ENCODE data around the gene NSUN2.
"Not testable (repeated sequence)": the region's sequence is repeated elsewhere in the genome, so short reads cannot be mapped to it uniquely, and the experiment has no call there.

The NSUN2 gene

DNA sequence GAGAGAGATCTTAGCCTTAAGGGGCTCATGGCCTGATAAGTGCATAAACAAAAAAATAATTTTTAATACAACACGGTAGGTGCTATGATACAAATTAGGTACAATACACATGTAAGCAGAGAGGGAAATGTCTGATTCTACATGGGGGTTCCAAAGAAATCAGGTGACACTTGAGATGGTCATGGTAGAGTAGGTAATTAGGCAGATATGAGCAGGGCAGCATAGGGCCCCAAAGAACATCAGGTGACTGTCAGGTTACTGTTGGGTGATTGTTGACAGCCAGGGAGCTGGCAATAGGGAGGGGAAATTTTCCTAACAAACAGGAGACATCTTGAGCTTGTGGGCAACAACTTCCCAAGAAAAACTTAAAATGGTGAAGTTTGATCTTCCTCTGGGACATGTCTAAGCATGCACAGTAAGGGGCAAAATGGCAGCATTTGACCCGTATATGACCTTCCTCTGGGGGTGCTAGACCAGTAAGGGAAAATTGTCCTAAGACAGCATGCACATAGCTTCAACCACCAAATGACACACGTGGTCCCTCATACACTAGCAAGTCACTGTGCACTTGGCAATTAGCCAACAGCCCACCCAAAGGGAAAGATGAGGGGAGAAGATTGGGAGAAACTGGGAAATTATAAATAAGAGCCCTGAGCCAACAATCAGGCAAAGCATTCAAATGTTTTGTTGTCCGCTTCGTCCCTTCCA, 43.1 kb upstream of the NSUN2 start:
- TF ChIP-seq, protein P1, sequence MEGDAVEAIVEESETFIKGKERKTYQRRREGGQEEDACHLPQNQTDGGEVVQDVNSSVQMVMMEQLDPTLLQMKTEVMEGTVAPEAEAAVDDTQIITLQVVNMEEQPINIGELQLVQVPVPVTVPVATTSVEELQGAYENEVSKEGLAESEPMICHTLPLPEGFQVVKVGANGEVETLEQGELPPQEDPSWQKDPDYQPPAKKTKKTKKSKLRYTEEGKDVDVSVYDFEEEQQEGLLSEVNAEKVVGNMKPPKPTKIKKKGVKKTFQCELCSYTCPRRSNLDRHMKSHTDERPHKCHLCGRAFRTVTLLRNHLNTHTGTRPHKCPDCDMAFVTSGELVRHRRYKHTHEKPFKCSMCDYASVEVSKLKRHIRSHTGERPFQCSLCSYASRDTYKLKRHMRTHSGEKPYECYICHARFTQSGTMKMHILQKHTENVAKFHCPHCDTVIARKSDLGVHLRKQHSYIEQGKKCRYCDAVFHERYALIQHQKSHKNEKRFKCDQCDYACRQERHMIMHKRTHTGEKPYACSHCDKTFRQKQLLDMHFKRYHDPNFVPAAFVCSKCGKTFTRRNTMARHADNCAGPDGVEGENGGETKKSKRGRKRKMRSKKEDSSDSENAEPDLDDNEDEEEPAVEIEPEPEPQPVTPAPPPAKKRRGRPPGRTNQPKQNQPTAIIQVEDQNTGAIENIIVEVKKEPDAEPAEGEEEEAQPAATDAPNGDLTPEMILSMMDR (IDR thresholded peaks at IDR 0.05; ENCODE audit: low read depth, low read length), result no peak; the same call in 1 of the 2 replicates
- H3K9me3 ChIP-seq, result no peaks in the 10 kb centered on the region; the same call in 1 of the 2 replicates
- DNase-seq, result no peak

DNA sequence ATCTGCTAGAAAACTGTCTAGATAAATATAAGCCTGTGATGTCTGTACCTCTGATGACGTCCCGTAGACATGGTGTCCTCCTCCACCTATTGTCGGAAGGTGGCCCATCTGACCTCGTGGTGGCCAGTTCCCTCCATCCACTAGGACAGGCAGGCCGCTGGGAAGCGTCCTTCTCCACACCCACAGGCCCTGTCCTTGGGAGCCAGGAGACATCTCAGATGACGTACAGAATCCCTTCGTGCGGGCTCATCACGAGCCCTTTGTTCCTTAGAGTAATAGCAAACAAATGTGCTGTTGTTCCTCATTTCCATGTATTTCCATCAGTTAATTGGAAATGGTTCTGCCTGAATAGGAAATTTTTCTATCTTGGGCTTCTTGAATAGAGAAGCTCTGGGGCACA, 42.0 kb upstream of the NSUN2 start:
- H3K36me3 ChIP-seq, result peaks cover 5% of the 10 kb centered on the region
- H3K9me3 ChIP-seq, result no peaks in the 10 kb centered on the region; the same call in 1 of the 2 replicates
- H3K4me3 ChIP-seq (ENCODE audit: low read depth, low read length), result no peak overlapping the region
- DNase-seq, result no peak
- no peaks in the 10 kb centered on the region for H3K27me3 ChIP-seq
- H3K4me1 ChIP-seq, result no peaks in the 10 kb centered on the region
- TF ChIP-seq, protein P1 (IDR thresholded peaks at IDR 0.05; ENCODE audit: low read depth, low read length), result no peak

More for the DNA sequence above, 43.1 kb upstream of the NSUN2 start:
- Histone ChIP-seq H3K4me1 (no peaks in the 10 kb centered on the region), H3K4me3 (ENCODE audit: low read depth, low read length) (no peak overlapping the region), H3K27me3 (no peaks in the 10 kb centered on the region), H3K36me3 (no peaks in the 10 kb centered on the region)

DNA sequence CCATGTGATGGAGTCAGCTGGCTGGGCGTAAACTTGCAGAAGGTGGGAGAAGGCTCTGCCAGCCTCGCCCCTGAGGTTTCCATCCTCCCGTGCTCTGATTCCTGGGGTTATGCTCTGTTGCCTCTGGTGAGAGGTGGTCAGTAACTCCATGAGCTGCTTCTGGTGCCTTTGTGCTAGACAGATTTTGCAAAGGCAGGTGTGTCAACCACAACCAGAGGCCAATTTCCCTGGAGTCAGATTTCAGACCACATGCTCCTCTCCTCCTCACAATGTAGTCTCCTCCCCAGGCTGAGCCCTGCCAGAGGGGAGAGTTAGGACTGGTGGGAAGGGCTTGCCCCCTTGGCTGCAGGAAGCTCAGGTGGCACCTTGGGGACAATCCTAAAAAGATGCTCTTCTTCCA, 41.6 kb upstream of the NSUN2 start:
- no peaks in the 10 kb centered on the region for H3K27me3 ChIP-seq
- H3K4me3 ChIP-seq (ENCODE audit: low read depth, low read length), result no peak overlapping the region
- H3K36me3 ChIP-seq, result peaks cover 5% of the 10 kb centered on the region
- no peak for DNase-seq
- TF ChIP-seq, protein P1 (IDR thresholded peaks at IDR 0.05; ENCODE audit: low read depth, low read length), result no peak
- no peaks in the 10 kb centered on the region; the same call in 1 of the 2 replicates for H3K9me3 ChIP-seq
- H3K4me1 ChIP-seq, result no peaks in the 10 kb centered on the region

DNA sequence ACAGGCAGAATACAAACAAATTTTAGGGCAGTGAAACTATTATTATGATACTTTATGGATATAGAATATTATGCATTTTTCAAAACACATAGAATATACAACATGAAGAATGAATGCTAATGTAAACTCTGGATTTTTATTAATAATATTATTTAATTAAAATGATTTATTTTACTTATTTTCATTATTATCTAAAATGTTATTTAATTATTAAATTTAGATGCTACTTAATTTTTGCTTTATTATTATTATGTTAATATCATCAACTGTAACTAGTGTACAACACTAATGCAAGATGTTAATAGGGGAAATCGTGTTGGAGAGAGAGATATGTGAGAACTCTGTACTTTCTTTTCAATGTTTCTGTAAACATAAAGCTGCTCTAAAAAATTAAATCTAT, 41.1 kb upstream of the NSUN2 start:
- no peak for DNase-seq
- Histone ChIP-seq H3K9me3 (no peaks in the 10 kb centered on the region; the same call in 1 of the 2 replicates), H3K36me3 (peaks cover 5% of the 10 kb centered on the region), H3K4me1 (no peaks in the 10 kb centered on the region), H3K27me3 (no peaks in the 10 kb centered on the region), H3K4me3 (ENCODE audit: low read depth, low read length) (no peak overlapping the region)
- TF ChIP-seq, protein P1 (IDR thresholded peaks at IDR 0.05; ENCODE audit: low read depth, low read length), result no peak

DNA sequence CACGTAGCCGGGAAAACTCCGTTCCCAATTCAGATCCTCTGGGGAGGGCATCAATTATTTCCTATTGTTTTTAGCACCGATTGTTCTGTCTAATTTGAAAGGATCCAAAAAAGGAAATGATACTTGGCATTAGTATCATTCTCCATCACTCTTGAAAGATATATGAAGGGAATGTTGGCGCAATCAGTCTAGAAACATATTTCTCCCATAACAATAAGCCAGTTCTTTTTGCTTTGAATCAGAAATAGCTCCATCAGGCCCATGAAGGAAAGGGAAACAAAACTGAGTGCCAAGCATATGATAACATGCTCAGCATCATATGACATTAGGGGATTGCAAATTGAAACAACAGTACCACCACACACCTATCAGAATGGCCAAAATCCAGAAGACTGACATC, 40.2 kb upstream of the NSUN2 start:
- no peak overlapping the region for H3K4me3 ChIP-seq (ENCODE audit: low read depth, low read length)
- no peak for DNase-seq
- H3K4me1 ChIP-seq, result no peaks in the 10 kb centered on the region
- TF ChIP-seq, protein P1 (IDR thresholded peaks at IDR 0.05; ENCODE audit: low read depth, low read length), result no peak
- H3K36me3 ChIP-seq, result peaks cover 5% of the 10 kb centered on the region
- H3K9me3 ChIP-seq, result no peaks in the 10 kb centered on the region; the same call in 1 of the 2 replicates
- no peaks in the 10 kb centered on the region for H3K27me3 ChIP-seq

DNA sequence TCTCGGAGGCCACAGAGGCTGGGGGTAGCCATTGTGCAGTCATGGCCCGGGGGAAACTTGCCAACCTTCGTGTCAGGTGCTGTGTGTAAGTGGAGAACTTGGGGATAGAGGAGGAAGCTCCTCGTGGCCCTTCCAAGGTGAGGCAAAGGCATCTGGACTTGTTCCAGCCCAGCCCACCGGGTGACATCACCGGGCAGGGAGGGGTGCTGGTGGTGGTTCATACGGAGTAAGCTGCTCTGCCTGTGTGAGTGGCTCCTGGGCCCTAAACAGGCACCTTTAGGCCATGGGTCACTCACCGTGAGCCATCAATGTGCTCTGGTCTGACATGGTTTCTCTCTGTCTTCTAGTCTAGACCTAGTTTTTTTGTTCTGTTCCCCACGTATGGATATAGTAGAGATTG, 35.9 kb upstream of the NSUN2 start:
- H3K4me1 ChIP-seq; H3K4me3 ChIP-seq (ENCODE audit: low read depth, low read length); H3K36me3 ChIP-seq; DNase-seq; H3K27me3 ChIP-seq; H3K9me3 ChIP-seq: not testable (repeated sequence)

Measured in BE2C (cell line).